Endothelial cell of umbilical vein (primary cell): Measurements from ENCODE around the gene MCTP1. TPM values are rescaled to one million over a fixed set of nuclear protein-coding genes. Genes with fewer than 3 reads are reported as not detected.

Experiments
- BruUV-seq: library from RNA; stranded (reverse); fragments of 400-500 nt; replicated peaks from 2 replicates; lab custom pipeline; 2021; lab: Mats Ljungman, UMichigan
- CTCF ChIA-PET: fragments of 300-600, 350-600 bp; sonication (Branson Sonifier 250); formaldehyde crosslinking; loops from one replicate; lab custom pipeline; 2021; ENCODE audit warnings: antibody characterized with exemption, inconsistent platforms; lab: Charles Lee
- POLR2A ChIA-PET: fragments of 300-600, 350-600 bp; sonication (Branson Sonifier 250); formaldehyde crosslinking; loops from one replicate; lab custom pipeline; 2021; ENCODE audit warnings: antibody characterized with exemption, inconsistent platforms; lab: Charles Lee
- DNase-seq: peaks from one replicate; pipeline ENCODE4 v3.0.0-alpha.2; 2011; ENCODE audit warnings: low read depth, low spot score
- FAIRE-seq: peaks from 2 replicates; lab custom pipeline; 2011; peaks lifted over from hg19 to GRCh38; lab: Jason Lieb, UNC
- H2AFZ ChIP-seq: 2 replicates; pipeline ENCODE4 v1.6.0; 2012; ENCODE audit warnings: low read depth, low read length, control low read depth, inconsistent platforms
- H3K27ac ChIP-seq: 2 replicates; pipeline ENCODE4 v1.5.1; 2011; ENCODE audit warnings: low read depth, mild to moderate bottlenecking, control low read depth, low read length, moderate library complexity; ENCODE audit not compliant: insufficient read depth
- H3K27me3 ChIP-seq, 2 experiments: 2 replicates each; pipeline versions ENCODE4 v1.6.0 to v1.6.1; 2011; ENCODE audit warnings: low read length in 2 of 2, mixed read lengths in 1 of 2; ENCODE audit not compliant: control insufficient read depth in 2 of 2, insufficient read depth in 2 of 2
- H3K36me3 ChIP-seq, 2 experiments: 2 replicates in 1 of 2; 3 replicates in 1 of 2; pipeline ENCODE4 v1.5.1; 2011; ENCODE audit warnings: low read length in 2 of 2, mild to moderate bottlenecking in 1 of 2, moderate library complexity in 1 of 2; ENCODE audit not compliant: control insufficient read depth in 2 of 2, insufficient read depth in 2 of 2; ENCODE audit errors: extremely low read depth in 1 of 2
- H3K4me1 ChIP-seq: 3 replicates; pipeline ENCODE4 v1.5.1; 2011; ENCODE audit warnings: mild to moderate bottlenecking, low read length; ENCODE audit not compliant: control insufficient read depth, insufficient read depth; ENCODE audit errors: extremely low read depth
- H3K4me2 ChIP-seq: 2 replicates; pipeline ENCODE4 v1.6.1; 2011; ENCODE audit warnings: low read length, control low read depth, mixed read lengths; ENCODE audit not compliant: insufficient read depth
- H3K4me3 ChIP-seq, 3 experiments: fragments of 200-600 bp in 1 of 3; sonication (generic), shearing (Covaris generic) in 1 of 3; replicated peaks in 1 of 3; 2 replicates each; pipeline ENCODE4 v1.5.1; 2011 to 2016; ENCODE audit warnings: control low read depth in 3 of 3, low read length in 3 of 3, mild to moderate bottlenecking in 2 of 3, inconsistent platforms in 1 of 3, low read depth in 1 of 3, moderate library complexity in 1 of 3; ENCODE audit not compliant: insufficient read depth in 1 of 3
- H3K79me2 ChIP-seq: 2 replicates; pipeline ENCODE4 v1.6.0; 2012; ENCODE audit warnings: low read length, inconsistent platforms; ENCODE audit not compliant: control insufficient read depth, insufficient read depth
- H3K9ac ChIP-seq: replicated peaks from 2 replicates; pipeline ENCODE3; 2011; ENCODE audit warnings: low read length, control low read depth; ENCODE audit not compliant: insufficient read depth; ENCODE audit errors: extremely low read depth
- H3K9me1 ChIP-seq: replicated peaks from 3 replicates; pipeline ENCODE4 v1.6.0; 2011; ENCODE audit warnings: mild to moderate bottlenecking, low read length; ENCODE audit not compliant: control insufficient read depth, insufficient read depth; ENCODE audit errors: extremely low read depth
- H3K9me3 ChIP-seq: replicated peaks from 2 replicates; pipeline ENCODE4 v1.5.1; 2012; ENCODE audit warnings: low read length, inconsistent platforms; ENCODE audit not compliant: control insufficient read depth, insufficient read depth
- H4K20me1 ChIP-seq: replicated peaks from 2 replicates; pipeline ENCODE3; 2011; ENCODE audit warnings: mild to moderate bottlenecking, low read length; ENCODE audit not compliant: control insufficient read depth, insufficient read depth; ENCODE audit errors: extremely low read depth
- CTCF ChIP-seq, 2 donors: IDR thresholded peaks; 1 replicate in 1 of 2; 2 replicates in 1 of 2; pipeline ENCODE4 v1.5.1; 2011; ENCODE audit warnings: low read length in 2 of 2, mild to moderate bottlenecking in 2 of 2, moderate library complexity in 2 of 2, control low read depth in 1 of 2, inconsistent platforms in 1 of 2, low read depth in 1 of 2; ENCODE audit not compliant: insufficient read depth in 1 of 2; ENCODE audit errors: extremely low read depth in 1 of 2
- EZH2 ChIP-seq: IDR thresholded peaks from 2 replicates; pipeline ENCODE4 v1.6.1; 2012; ENCODE audit warnings: borderline replicate concordance, low read depth, mild to moderate bottlenecking, moderate library complexity, low read length, inconsistent platforms; ENCODE audit not compliant: severe bottlenecking
- FOS ChIP-seq: IDR thresholded peaks from 2 replicates; pipeline ENCODE4 v1.6.1; 2011; ENCODE audit warnings: mild to moderate bottlenecking, low read length, moderate library complexity, borderline replicate concordance; ENCODE audit not compliant: insufficient read depth
- GATA2 ChIP-seq: IDR thresholded peaks from 2 replicates; pipeline ENCODE4 v1.7.0; 2011; ENCODE audit warnings: low read depth, mild to moderate bottlenecking, moderate library complexity, mixed read lengths, low read length; ENCODE audit not compliant: insufficient read length, insufficient read depth
- JUN ChIP-seq: IDR thresholded peaks from 2 replicates; pipeline ENCODE4 v1.6.1; 2011; ENCODE audit warnings: borderline replicate concordance, low read depth; ENCODE audit not compliant: insufficient read length, insufficient read depth
- MAX ChIP-seq: IDR thresholded peaks from 2 replicates; pipeline ENCODE4 v1.6.1; 2011; ENCODE audit not compliant: insufficient read depth, insufficient read length
- MYC ChIP-seq: IDR thresholded peaks from one replicate; pipeline ENCODE4 v1.6.1; 2011; ENCODE audit warnings: mild to moderate bottlenecking, low read depth, low read length
- POLR2A ChIP-seq: IDR thresholded peaks from 2 replicates; pipeline ENCODE4 v1.6.1; 2012; ENCODE audit warnings: low read depth, mild to moderate bottlenecking, control low read depth, low read length
- POLR2AphosphoS5 ChIP-seq: IDR thresholded peaks from 2 replicates; pipeline ENCODE4 v1.6.1; 2012; ENCODE audit warnings: low read depth, mild to moderate bottlenecking, control low read depth, low read length, moderate library complexity; ENCODE audit not compliant: insufficient read depth
- dilution Hi-C: fragments of 300-500 bp; cut with MboI; formaldehyde crosslinking; loops from one replicate; pipeline ENCODE4 v1.15.0; 2019; ENCODE audit warnings: low sequenced_read_pairs; ENCODE audit not compliant: extremely low pct_ligation_motif_present
- intact Hi-C: fragments of 100-400 bp; cut with micrococcal nuclease; formaldehyde crosslinking; loops from one replicate; pipeline ENCODE4 v1.10.0; 2022
- polyA plus RNA-seq, 4 experiments: library from polyadenylated mRNA; depleted of rRNA in 3 of 4; stranded (reverse) in 3 of 4; unstranded in 1 of 4; fragments of >200 nt; gene quantifications; 2 replicates each; pipeline versions ENCODE4 v1.2.1 to v1.2.3, GENCODE V29; 2011 to 2012; ENCODE audit warnings: missing spikeins in 1 of 4
- total RNA-seq: library from RNA; stranded (reverse); gene quantifications from 2 replicates; pipeline ENCODE4 v1.2.3, GENCODE V29; 2021

Gene MCTP1
- total and polyA plus RNA-seq, 2 donors (not counting 3 experiments of a cell fraction or from before 2014, with no cell fraction given): 79.3 to 203 TPM

GRCh38 chr5:95090774-95091173 is 194.1 kb downstream of the MCTP1 start:
- no peak for FAIRE-seq
- Histone ChIP-seq H3K9ac (no peak overlapping the region), H3K79me2 (no peaks in the 10 kb centered on the region), H3K27me3 (no peaks in the 10 kb centered on the region), H3K27ac (no peak overlapping the region), H3K9me1 (no peaks in the 10 kb centered on the region), H3K9me3 (no peaks in the 10 kb centered on the region), H3K4me2 (no peak overlapping the region), H3K4me3 (no peak overlapping the region), H3K4me1 (no peaks in the 10 kb centered on the region), H4K20me1 (no peaks in the 10 kb centered on the region), H3K36me3 (no peaks in the 10 kb centered on the region), H2AFZ (no peak overlapping the region)
- ChIA-PET POLR2A (no interaction called here), CTCF (no interaction called here)
- TF ChIP-seq JUN (no peak), POLR2AphosphoS5 (no peak), EZH2 (no peak), MYC (no peak), FOS (no peak), MAX (no peak), CTCF (IDR thresholded peaks at IDR 0.05; ENCODE audit: extremely low read depth in 1 of 2, insufficient read depth in 1 of 2, low read depth in 1 of 2, low read length in 2 of 2) (no peak), GATA2 (no peak), POLR2A (no peak)
- dilution Hi-C loops (no loop called here), intact Hi-C loops (no loop called here)
- BruUV-seq: no TSS peak
- no peak for DNase-seq
